Activated CD4-positive, alpha-beta T cell treated with anti-CD3 and anti-CD28 coated beads, Interleukin-2, amount 50 U/mL, for 4 hours (primary cell): Measurements from ENCODE around the gene LY86.

Source experiments
- DNase-seq, 2 experiments: peaks; one replicate each; pipeline ENCODE4 v3.0.0-alpha.2; 2020

LY86 gene

DNA sequence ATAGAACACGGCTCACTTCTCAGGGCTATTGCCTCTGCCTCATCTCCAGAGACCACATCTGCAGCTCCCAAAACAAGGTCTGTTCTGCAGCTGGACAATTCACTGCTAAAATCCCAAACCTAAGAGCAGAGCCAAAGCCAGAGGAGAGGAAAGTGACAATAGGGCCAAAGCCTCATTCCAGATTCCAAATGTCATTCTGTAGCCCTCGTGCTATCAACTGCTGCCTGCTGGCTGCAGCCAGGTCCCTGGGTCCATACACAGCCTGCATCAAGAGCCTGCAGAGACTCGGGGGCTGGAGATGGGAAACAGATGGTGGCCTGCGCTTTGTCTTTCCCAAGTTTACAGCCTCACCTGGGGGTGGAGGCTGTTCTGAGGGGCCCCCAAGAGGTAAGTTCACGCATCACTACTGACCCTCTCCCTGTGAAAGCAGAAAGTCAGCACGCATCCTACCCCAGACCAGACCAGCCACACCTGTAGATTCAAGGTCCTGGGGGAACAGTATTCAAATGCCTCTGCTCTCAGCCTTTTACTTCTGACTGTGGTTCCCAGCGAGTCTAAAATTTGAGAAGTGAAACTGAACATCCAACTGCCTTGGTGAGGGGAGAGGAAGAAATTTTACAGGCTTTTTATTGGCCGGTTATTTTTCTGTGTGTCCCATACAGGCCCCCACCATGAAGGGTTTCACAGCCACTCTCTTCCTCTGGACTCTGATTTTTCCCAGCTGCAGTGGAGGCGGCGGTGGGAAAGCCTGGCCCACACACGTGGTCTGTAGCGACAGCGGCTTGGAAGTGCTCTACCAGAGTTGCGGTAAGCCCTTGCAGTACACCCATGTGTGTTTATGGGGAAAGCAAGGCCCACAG is at the start of gene LY86:
LY86 (plus strand) TSS at position 657 of the 860 bp plus-strand sequence; CDS start at position 672, 15 bp downstream.
- DNase-seq = no peak

DNA sequence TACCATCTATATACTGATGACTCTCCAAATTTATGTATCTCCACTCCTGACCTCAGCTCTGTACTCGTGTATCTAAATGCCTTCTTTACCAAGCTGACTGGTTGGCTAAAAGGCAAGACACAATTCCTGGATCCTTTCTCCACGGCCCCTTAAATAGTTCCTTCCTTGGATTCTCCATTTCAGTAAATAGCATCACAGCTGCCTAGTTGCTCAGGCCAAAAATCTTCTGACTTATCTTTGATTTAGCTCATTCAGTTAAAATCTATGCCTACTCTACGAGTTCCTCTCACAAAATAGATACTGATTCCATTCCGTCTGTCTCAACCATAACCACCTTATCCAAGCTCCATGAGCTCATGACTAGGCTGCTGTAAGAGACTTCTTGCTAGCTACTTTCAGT is 49.5 kb upstream of the LY86 start:
- DNase-seq = no peak

GRCh38 chr6:6542357-6542756 is 46.2 kb upstream of the LY86 start:
- DNase-seq = no peak

DNA sequence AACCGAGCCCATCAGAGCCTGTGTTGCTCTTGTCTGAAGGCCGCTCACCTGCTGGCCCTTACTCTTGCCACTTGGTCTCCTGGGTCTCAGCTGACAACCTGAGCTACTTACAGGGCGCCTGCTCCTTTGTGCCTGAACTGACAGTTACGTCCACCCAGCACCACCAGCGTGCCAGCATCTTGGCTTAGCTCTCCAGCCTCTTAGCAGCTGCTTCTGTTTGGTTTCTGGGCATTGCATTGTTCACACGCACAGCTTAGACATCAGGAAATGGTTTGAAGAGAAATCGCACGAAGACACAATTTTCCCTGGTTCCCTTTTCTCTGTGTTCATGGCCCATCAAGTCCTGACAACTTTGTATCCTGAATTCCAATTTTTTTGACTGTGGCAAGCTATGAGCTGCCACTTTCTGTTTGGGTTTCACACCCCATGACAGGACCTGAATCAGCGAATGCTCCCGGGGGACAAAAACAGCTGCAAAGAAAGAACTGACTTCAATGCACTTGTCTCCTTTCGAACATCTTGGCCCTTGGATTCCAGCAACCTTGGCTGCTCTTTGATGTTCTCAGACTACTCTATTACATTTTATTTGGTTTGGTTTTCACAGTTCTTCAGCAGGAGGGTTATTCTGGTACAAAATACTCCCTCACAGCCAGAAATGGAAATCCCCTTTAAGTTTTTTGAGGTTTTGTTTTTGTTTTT is 45.2 kb upstream of the LY86 start:
- DNase-seq = no peak

GRCh38 chr6:6545616-6546317 is 42.8 kb upstream of the LY86 start:
- no peak for DNase-seq

GRCh38 chr6:6546318-6547109 is 42.0 kb upstream of the LY86 start:
- DNase-seq = peak in 1 of 2 experiments; percentile 3

GRCh38 chr6:6547110-6547879 is 41.2 kb upstream of the LY86 start:
- peak; percentile 79 to 80 for DNase-seq

- no peak for DNase-seq
Measured at GRCh38 chr6:6556161-6556737, 32.3 kb upstream of the LY86 start.

DNA sequence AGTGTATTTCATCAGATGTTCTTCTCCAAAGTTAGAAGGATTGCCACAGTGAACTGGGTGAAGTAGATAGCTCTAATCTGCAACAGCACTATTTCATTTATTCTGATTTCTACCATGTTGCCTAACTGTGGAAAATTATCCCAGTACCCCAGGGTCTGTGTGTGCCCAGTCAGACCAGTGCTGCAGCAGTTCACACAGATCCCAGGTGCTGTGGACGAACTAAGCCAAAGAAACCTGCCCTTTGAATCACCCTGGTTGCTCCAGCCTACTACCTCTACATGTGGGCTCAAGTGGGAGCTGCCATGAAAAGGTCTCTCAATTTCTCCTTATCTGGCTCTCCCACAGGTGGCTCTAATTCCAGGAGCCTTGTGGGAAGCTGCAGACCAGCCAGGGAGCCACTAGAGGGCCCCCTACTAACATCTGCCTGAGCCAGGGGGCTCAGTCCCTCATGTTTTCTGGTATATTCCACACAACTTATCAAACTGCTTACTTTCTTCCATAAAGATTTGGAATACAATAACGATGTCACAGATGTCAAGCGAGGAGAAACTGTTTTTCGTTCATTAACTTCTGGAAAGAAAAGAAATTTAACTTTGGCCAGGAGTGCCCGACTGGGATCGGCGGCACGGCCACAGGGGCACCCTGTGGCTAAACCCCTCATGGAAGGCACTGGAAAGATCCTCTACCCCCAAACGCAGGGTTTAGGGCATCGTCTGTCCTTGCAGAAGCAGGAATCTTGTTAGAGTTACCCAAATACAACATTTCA is 31.6 kb upstream of the LY86 start:
- DNase-seq = peak; percentile 12 to 14

DNA sequence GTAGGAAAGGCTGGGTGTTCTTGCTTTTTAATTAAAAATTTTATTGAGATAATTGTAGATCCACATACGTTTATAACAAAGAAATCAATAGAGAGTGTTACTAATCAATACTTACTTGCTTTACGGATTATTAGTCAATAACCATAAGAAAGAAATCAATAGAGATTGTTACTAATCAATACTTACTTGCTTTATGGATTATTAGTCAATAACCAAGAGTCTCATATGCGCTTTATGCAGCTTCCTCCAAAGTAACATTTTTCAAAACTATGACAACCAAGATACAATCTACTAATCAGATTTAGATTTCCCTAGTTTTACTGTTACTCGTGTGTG is 31.0 kb upstream of the LY86 start:
- DNase-seq = no peak

DNA sequence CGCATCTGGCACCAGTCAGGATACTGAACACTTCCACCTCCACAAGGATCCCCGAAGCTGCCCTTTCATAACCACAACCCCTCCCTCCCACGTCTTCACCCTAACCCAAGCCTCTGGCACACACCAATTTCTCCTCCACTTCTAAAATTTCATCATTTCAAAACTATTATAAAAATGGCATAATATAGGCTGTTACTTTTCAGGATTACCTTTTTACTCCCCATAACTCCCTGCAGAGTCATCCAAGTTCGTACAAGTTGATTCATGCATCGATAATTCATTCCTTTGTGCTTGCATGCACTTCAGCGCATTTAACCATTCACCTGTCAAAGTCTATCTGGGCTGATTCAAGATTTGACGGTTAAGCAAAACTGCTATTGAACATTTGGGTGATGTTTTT is 30.6 kb upstream of the LY86 start:
- no peak for DNase-seq

- no peak for DNase-seq
Measured at GRCh38 chr6:6559994-6560570, 28.4 kb upstream of the LY86 start.

DNA sequence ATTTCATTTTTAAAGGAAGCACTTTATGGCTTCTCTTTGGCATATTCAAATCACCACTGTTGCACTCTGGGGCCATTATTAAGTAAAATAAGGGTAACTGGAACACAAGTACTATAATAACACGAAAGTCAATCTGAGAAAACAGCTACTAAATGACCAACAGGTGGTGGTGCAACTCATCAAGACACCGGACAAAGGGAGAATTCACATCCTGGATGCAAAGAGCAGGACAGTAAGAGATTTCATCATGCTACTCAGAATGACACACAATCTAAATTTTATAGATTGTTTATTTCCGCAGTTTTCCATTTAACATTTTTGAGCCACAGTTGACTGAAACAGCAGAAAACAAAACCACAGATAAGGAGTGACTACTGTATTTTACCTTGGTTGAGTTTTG is 27.6 kb upstream of the LY86 start:
- no peak for DNase-seq

- DNase-seq = no peak
Measured at GRCh38 chr6:6564154-6564553, 24.4 kb upstream of the LY86 start.

- DNase-seq = no peak
Measured at GRCh38 chr6:6565069-6565468, 23.5 kb upstream of the LY86 start.

DNA sequence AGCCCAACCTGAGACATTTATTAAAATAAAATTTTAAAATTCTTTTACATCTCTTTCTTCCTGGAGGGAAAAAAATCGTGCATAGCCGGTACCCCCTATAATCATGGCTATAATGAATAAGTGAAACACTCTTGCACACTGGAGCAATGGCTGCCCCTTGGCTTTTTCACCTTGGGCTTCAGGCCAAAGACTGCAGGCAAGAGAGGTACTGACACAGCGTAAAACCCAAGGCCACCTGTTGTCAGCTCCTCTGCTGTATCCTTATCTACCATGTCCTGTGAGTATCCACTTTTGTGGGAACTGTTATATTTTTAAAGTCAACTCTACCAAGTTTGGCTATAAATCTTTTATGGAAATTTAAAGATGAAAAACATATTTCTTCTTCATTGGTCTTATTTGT is 23.0 kb upstream of the LY86 start:
- DNase-seq = no peak

DNA sequence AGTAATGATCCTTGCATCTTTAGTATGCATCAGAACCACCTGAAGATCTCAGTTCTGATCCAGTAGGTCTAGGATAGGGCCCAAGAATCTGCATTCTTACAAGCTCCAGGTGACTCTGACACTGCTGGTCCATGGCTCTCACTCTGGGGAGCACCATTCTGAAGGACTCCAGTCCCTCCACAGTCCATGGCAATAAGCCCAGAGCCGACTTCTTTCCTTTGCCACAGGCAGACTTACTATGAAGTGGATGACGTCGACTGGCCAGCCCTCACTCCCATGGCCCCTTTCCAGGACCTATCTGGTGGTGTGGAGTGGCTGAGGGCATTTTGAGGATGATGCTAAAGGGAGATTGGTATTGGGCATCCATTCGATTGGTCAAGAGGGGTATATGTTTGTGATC is 21.8 kb upstream of the LY86 start:
- DNase-seq = no peak

DNA sequence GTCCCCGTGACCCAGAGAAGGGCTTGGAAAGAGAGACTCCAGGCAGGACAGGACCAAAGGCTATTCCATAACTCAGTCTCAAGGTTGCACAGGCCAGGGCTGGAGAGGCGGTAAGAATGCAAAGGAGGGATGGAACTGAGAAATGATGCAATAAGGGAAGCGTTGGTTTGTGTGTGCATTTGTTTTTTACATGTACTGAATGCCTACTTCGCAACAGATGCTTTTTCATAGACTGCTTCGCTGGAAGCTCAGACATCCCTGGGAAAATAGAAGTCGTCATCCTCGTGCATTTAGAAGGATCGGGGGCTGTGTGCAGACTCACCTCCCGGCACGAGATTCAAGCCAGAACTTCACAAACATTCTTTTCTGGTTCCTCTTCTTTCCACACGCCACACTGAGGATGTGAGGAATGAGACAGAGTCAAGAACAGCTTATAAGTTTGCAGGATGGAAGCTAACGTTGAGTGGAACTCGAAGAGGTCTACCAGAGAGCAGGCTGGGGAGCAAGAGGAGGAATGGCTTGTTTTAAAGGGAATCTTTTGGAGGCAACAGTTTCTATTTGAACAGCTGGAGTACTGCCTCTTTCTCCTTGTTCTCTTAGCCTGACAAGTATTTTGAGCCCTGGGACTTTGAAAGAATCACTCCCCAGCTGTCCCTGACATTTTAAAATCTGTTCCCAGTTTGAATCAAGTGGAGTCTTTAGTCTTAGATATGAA is 19.3 kb upstream of the LY86 start:
- DNase-seq = no peak

DNA sequence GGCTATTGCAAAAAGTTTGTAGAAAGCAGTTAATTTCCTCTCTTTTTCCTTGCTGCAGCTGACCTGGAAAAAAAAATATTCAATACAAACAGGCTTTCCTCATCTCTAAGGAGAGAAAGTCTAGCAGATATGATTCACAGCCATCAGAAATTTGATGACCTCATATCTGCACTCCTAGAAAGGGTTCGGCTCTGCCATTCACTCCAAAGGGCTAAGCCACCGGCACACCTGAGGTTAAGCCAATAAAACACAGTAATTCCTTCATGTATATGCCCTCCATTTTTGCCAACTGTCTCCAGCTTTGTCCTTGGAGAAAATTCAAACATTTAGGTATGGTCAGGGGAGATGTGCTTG is 18.7 kb upstream of the LY86 start:
- DNase-seq = no peak
